Heart right ventricle (tissue), 16 donors: ENCODE measurements around the gene CDH8. TPM values are rescaled to one million over a fixed set of nuclear protein-coding genes. Genes with fewer than 3 reads are reported as not detected.

ENCODE experiments used
- ATAC-seq, 8 donors: fragments of 200-7000 bp; cut with Tn5 transposase; one replicate each; pipeline ENCODE4 v1.9.1; 2020; ENCODE audit warnings: mild to moderate bottlenecking in 8 of 8, moderate library complexity in 8 of 8, moderate number of reproducible peaks in 1 of 8
- DNase-seq, 2 donors: peaks; one replicate each; pipeline ENCODE4 v3.0.0-alpha.2; 2020
- H3K27ac ChIP-seq, 10 donors: fragments of 200-600 bp; sonication (generic) in 2 of 10; one replicate each; pipeline versions ENCODE4 v1.5.0 to v1.8.0; 2020 to 2022; ENCODE audit warnings: mild to moderate bottlenecking in 3 of 10
- H3K27me3 ChIP-seq, 7 donors: fragments of 200-600 bp; one replicate each; pipeline ENCODE4 v1.8.0; 2021 to 2022; ENCODE audit warnings: mild to moderate bottlenecking in 2 of 7
- H3K36me3 ChIP-seq, 9 donors: fragments of 200-600 bp; sonication (generic) in 1 of 9; one replicate each; pipeline versions ENCODE4 v1.5.0 to v1.8.0; 2020 to 2022; ENCODE audit warnings: mild to moderate bottlenecking in 2 of 9
- H3K4me1 ChIP-seq, 9 donors: fragments of 200-600 bp; sonication (generic) in 1 of 9; one replicate each; pipeline versions ENCODE4 v1.5.0 to v1.8.0; 2020 to 2022; ENCODE audit warnings: mild to moderate bottlenecking in 4 of 9
- H3K4me3 ChIP-seq, 10 donors: fragments of 200-600 bp; sonication (generic) in 2 of 10; one replicate each; pipeline versions ENCODE4 v1.5.0 to v1.8.0; 2020 to 2022; ENCODE audit warnings: mild to moderate bottlenecking in 7 of 10, moderate library complexity in 2 of 10
- H3K9me3 ChIP-seq, 11 donors: fragments of 200-600 bp in 10 of 11; sonication (generic) in 2 of 11; one replicate each; pipeline versions ENCODE4 v1.5.0 to v1.8.0; 2013 to 2022; ENCODE audit warnings: mild to moderate bottlenecking in 2 of 11, control low read depth in 1 of 11, moderate library complexity in 1 of 11
- WGBS, 2 donors: extraction: QIAGEN DNeasy Blood & Tissue Kit; methylation state at CpG; one replicate each; pipeline ENCODE4 v1.1.7; 2013; ENCODE audit warnings: inconsistent platforms in 1 of 2; 5-methylcytosine and 5-hydroxymethylcytosine counted together
- intact Hi-C, 10 donors: fragments of 100-400 bp; cut with DNase I; formaldehyde crosslinking; loops; one replicate each; pipeline versions ENCODE4 v1.11.1 to v1.14.2; 2022
- polyA plus RNA-seq, 2 donors: library from polyadenylated mRNA; stranded (reverse); fragments of 200-250 nt; gene quantifications; one replicate each; pipeline ENCODE4 v1.2.3, GENCODE V29; 2013
- total RNA-seq, 10 donors: library from RNA; stranded (reverse); fragmentation: NEBNext Ultra II Directional in 3 of 10; extraction: Animal tissue kit (Norgen Biotek cat#: 25700) in 3 of 10; gene quantifications; one replicate each; pipeline versions ENCODE4 v1.2.1 to v1.2.4, GENCODE V29; 2021 to 2023
- TF ChIP-seq, protein P1 (sequence below), 9 donors: fragments of 200-600 bp; sonication (generic) in 2 of 9; IDR thresholded peaks; one replicate each; pipeline versions ENCODE4 v1.5.0 to v1.8.0; 2021 to 2022; ENCODE audit warnings: antibody characterized with exemption in 9 of 9, mild to moderate bottlenecking in 5 of 9, moderate library complexity in 1 of 9
- donor health status: Arrhythmogenic right ventricular cardiomyopathy.
- donor health status: ischemic (EF 13 %, LVEDD 7.1; RV severe dilation, severe dysfunction).
- donor health status: healthy with polysubstance abuse.
- donor health status: DM: no; HTN: yes; CAD: no.
- donor health status: DM: no; HTN: no; CAD: no.
- donor health status: ischemic (EF 25% LVEDD 6.9; RV normal size, moderate dysfunction).
- donor health status: ischemic (EF 25% LVEDD 5.7; RV mildly dilated, moderate dysfunction).
- donor health status: healthy.
- donor health status: DM: yes; HTN: yes; CAD: no.
- donor health status: Ischemic cardiomyopathy.
- donor health status: ischemic (EF 35%, LVEDD 5.7; RV mildly dilated, moderate dysfunction).
- donor health status: nonischemic (EF 11% LVEDD 7.7; RV severe dilation, severe dysfunction).
- donor health status: DM: yes; HTN: yes; CAD: no.
- donor health status: PGD.
- donor health status: ischemic (EF 29% LVEDD 5.4; RV normal size, mild dysfunction).
- donor health status: nonischemic (EF 23%, LVEDD 6.1; RV moderate dilation, normal function).

Gene CDH8
- total and polyA plus RNA-seq, 12 donors = 0.19 to 2.0 (median 0.53) TPM; not detected in 5

DNA sequence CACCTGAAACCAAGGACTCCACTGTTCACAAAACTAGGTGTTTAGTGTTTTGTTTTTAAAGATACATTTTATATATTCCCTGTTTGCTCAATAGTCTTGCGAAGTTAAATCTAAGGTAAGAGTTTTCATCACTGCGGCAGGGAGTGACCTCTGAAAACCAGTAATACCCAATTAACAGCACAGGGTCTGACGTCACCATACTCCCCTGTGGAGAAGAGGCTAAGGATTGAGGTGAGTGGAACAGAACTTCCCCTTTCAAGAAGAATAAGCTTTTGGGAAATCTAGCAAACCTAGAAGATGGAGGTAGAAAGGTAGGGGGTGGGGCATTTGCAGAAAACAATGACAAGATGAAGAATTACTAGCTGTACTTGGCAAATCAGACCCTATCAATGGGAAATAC, 120.7 kb downstream of the CDH8 start:
- H3K4me3 ChIP-seq = no peak overlapping the region
- TF ChIP-seq, protein P1, sequence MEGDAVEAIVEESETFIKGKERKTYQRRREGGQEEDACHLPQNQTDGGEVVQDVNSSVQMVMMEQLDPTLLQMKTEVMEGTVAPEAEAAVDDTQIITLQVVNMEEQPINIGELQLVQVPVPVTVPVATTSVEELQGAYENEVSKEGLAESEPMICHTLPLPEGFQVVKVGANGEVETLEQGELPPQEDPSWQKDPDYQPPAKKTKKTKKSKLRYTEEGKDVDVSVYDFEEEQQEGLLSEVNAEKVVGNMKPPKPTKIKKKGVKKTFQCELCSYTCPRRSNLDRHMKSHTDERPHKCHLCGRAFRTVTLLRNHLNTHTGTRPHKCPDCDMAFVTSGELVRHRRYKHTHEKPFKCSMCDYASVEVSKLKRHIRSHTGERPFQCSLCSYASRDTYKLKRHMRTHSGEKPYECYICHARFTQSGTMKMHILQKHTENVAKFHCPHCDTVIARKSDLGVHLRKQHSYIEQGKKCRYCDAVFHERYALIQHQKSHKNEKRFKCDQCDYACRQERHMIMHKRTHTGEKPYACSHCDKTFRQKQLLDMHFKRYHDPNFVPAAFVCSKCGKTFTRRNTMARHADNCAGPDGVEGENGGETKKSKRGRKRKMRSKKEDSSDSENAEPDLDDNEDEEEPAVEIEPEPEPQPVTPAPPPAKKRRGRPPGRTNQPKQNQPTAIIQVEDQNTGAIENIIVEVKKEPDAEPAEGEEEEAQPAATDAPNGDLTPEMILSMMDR (IDR thresholded peaks at IDR 0.05) = no peak
- no peaks in the 10 kb centered on the region for H3K4me1 ChIP-seq
- peaks cover 0 to 3% (median 0%) of the 10 kb centered on the region in 11 donors for H3K9me3 ChIP-seq
- DNase-seq (no peak), ATAC-seq (no peak)
- H3K27ac ChIP-seq = no peak overlapping the region
- no peaks in the 10 kb centered on the region for H3K36me3 ChIP-seq
- H3K27me3 ChIP-seq = no peaks in the 10 kb centered on the region
- whole genome bisulfite sequencing, 2 donors = 83 to 85% methylated on average over 3 of the region's 3 CpGs
- intact Hi-C loops = no loop called here

DNA sequence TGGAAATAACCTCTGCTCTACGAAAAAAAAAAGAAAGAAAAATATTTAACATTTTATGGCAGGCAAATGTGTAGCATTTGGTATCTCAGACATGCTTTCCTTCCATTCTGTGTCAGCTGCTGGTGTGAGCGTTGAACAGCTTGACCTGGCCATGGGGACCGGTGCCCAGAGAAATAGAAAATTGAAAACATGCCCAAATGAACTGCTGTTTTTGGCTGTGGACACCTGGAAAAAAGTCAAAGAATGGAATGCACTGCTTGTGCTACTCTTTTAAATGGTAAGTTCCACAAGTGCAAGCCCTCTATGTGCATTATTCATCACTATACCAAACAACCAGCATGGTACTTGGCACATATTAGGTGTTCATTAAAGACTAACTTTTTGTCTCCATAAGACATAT, 127.2 kb downstream of the CDH8 start:
- intact Hi-C loops = no loop called here
- no peak for ATAC-seq

DNA sequence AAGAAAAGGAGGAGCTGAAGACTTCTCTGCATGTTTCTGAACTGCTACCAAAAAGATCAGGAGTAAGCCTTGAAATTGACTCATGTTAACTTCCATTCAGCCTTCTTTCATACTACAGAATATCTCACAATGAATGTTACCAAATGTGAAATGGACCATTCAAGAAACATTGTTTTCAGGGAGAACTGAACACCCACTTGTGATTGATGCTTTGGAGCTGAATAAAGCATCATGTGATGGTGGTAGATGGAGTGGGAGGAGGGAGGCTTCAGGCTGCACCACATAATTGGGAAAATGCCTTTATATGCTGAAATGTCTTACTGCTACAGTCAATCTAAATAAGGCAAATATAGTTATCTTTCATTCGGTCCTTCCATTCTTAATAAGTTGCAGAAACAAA, 127.8 kb downstream of the CDH8 start:
- DNase-seq = no peak
- no peak overlapping the region for H3K4me3 ChIP-seq
- no peaks in the 10 kb centered on the region for H3K4me1 ChIP-seq
- TF ChIP-seq, protein P1 (IDR thresholded peaks at IDR 0.05) = no peak
- H3K36me3 ChIP-seq = no peaks in the 10 kb centered on the region
- H3K27me3 ChIP-seq = no peaks in the 10 kb centered on the region
- 78 to 85% methylated on average over 1 of the region's 1 CpG for WGBS, 2 donors
- no peak overlapping the region for H3K27ac ChIP-seq
- ATAC-seq = no peak
- intact Hi-C loops = no loop called here
- peaks cover 0 to 4% (median 0%) of the 10 kb centered on the region in 11 donors for H3K9me3 ChIP-seq

More for the DNA sequence above, 127.2 kb downstream of the CDH8 start:
- Histone ChIP-seq H3K9me3 (peaks cover 0 to 4% (median 0%) of the 10 kb centered on the region in 11 donors), H3K27ac (no peak overlapping the region), H3K36me3 (no peaks in the 10 kb centered on the region), H3K4me1 (no peaks in the 10 kb centered on the region), H3K27me3 (no peaks in the 10 kb centered on the region), H3K4me3 (no peak overlapping the region)
- TF ChIP-seq, protein P1 (IDR thresholded peaks at IDR 0.05) = no peak
- peak in 1 of 2 donors; percentile 4 for DNase-seq
- WGBS, 2 donors = 60 to 66% methylated on average over 3 of the region's 3 CpGs

DNA sequence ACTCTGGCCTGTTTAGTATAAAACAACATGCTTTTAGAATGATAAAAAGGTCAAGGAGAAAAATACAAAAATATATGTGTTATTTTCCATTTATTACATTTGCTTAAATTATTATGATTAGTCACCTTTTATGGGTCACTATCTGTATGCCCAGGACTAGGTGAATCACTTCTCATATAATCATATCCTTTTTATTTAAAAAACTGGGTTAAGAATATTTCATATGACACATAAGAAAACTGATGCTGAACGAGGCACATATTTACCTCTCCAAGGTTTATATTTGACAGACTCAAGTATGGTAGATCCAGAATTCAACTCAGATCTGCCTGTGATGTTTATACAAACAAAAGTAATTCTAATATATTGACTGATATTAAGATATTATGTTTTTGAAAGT, 134.5 kb downstream of the CDH8 start:
- no peak for DNase-seq
- no peak overlapping the region for H3K4me3 ChIP-seq
- H3K36me3 ChIP-seq = no peaks in the 10 kb centered on the region
- H3K27me3 ChIP-seq = no peaks in the 10 kb centered on the region
- 78 to 91% methylated on average over 1 of the region's 1 CpG for WGBS, 2 donors
- TF ChIP-seq, protein P1 (IDR thresholded peaks at IDR 0.05) = no peak
- ATAC-seq = no peak
- H3K9me3 ChIP-seq = peaks cover 0 to 4% (median 0%) of the 10 kb centered on the region in 11 donors
- intact Hi-C loops = no loop called here
- H3K4me1 ChIP-seq = no peaks in the 10 kb centered on the region
- H3K27ac ChIP-seq = no peak overlapping the region
